ENCODE measurements around the gene FTSJ1. TPM values are rescaled to one million over a fixed set of nuclear protein-coding genes. Genes with fewer than 3 reads are reported as not detected.
A peak's percentile ranks its signal among the peaks of the same experiment; 100 is the strongest.

FTSJ1 gene
- total and polyA plus RNA-seq, 7 donors = 14.5 to 48.4 (median 26.7) TPM

- H3K27ac ChIP-seq = no peak overlapping the region
- H3K9me3 ChIP-seq = no peaks in the 10 kb centered on the region
- no peaks in the 10 kb centered on the region for H3K4me1 ChIP-seq
- no peaks in the 10 kb centered on the region for H3K36me3 ChIP-seq (ENCODE audit: insufficient read depth in 1 of 2, low read depth in 1 of 2)
- TF ChIP-seq CTCF (IDR thresholded peaks at IDR 0.05) = no peak
- DNase-seq (no peak), ATAC-seq (no peak)
- H3K27me3 ChIP-seq (ENCODE audit: insufficient read depth in 3 of 3, low read length in 2 of 3) = no peaks in the 10 kb centered on the region
- intact Hi-C loops (cut with DNase I) = no loop called here
- WGBS, 3 donors = 69 to 89% (median 83%) methylated on average over 5 of the region's 5 CpGs
- no peak overlapping the region for H3K4me3 ChIP-seq
Measured at GRCh38 chrX:48505481-48505880, 29.5 kb downstream of the FTSJ1 start.

GRCh38 chrX:48507246-48507645, 31.2 kb downstream of the FTSJ1 start:
- TF ChIP-seq CTCF (IDR thresholded peaks at IDR 0.05) = no peak
- no peak for DNase-seq
- no peaks in the 10 kb centered on the region for H3K9me3 ChIP-seq
- peaks cover 0 to 3% (median 0%) of the 10 kb centered on the region in 3 donors for H3K27me3 ChIP-seq (ENCODE audit: insufficient read depth in 3 of 3, low read length in 2 of 3)
- H3K36me3 ChIP-seq (ENCODE audit: insufficient read depth in 1 of 2, low read depth in 1 of 2) = no peaks in the 10 kb centered on the region
- WGBS, 3 donors = 78 to 86% (median 83%) methylated on average over 5 of the region's 5 CpGs
- H3K27ac ChIP-seq = no peak overlapping the region
- H3K4me3 ChIP-seq = no peak overlapping the region
- intact Hi-C loops (cut with DNase I) = no loop called here
- no peaks in the 10 kb centered on the region for H3K4me1 ChIP-seq
- no peak for ATAC-seq

- Histone ChIP-seq H3K27me3 (ENCODE audit: insufficient read depth in 3 of 3, low read length in 2 of 3) (peaks cover 0 to 5% (median 0%) of the 10 kb centered on the region in 3 donors), H3K9me3 (no peaks in the 10 kb centered on the region), H3K4me1 (no peaks in the 10 kb centered on the region), H3K4me3 (peak within 1 kb of the TSS; percentile 74), H3K36me3 (ENCODE audit: insufficient read depth in 1 of 2, low read depth in 1 of 2) (no peaks in the 10 kb centered on the region), H3K27ac (peak within 1 kb of the TSS; percentile 80)
- ATAC-seq (peak; percentile 93 to 98 (median 95)), DNase-seq (peak; percentile 84 to 91)
- intact Hi-C loops (cut with DNase I) = no loop called here
- TF ChIP-seq CTCF (IDR thresholded peaks at IDR 0.05) = no peak
- WGBS, 3 donors = 0 to 38% (median 0%) methylated on average over 28 to 64 of the region's 65 CpGs
Measured at GRCh38 chrX:48508400-48509244, 32.6 kb downstream of the FTSJ1 start, which contains the start of gene PORCN. PORCN (plus strand) TSS chrX:48508992; CDS start chrX:48509821, 829 bp downstream.

GRCh38 chrX:48509245-48509590, 33.2 kb downstream of the FTSJ1 start:
- Histone ChIP-seq H3K4me3 (peak overlapping the region; percentile 74), H3K27me3 (ENCODE audit: insufficient read depth in 3 of 3, low read length in 2 of 3) (peaks cover 0 to 5% (median 0%) of the 10 kb centered on the region in 3 donors), H3K27ac (peak overlapping the region; percentile 80), H3K36me3 (ENCODE audit: insufficient read depth in 1 of 2, low read depth in 1 of 2) (no peaks in the 10 kb centered on the region), H3K4me1 (no peaks in the 10 kb centered on the region), H3K9me3 (no peaks in the 10 kb centered on the region)
- peak in 2 of 4 donors; percentile 6 to 26 for ATAC-seq
- WGBS, 3 donors = 0 to 30% (median 2%) methylated on average over 7 to 16 of the region's 16 CpGs
- no peak for TF ChIP-seq CTCF (IDR thresholded peaks at IDR 0.05)
- no peak for DNase-seq
- intact Hi-C loops (cut with DNase I) = no loop called here
